ENCODE measurements around the gene DAGLA.

Gene DAGLA

DNA sequence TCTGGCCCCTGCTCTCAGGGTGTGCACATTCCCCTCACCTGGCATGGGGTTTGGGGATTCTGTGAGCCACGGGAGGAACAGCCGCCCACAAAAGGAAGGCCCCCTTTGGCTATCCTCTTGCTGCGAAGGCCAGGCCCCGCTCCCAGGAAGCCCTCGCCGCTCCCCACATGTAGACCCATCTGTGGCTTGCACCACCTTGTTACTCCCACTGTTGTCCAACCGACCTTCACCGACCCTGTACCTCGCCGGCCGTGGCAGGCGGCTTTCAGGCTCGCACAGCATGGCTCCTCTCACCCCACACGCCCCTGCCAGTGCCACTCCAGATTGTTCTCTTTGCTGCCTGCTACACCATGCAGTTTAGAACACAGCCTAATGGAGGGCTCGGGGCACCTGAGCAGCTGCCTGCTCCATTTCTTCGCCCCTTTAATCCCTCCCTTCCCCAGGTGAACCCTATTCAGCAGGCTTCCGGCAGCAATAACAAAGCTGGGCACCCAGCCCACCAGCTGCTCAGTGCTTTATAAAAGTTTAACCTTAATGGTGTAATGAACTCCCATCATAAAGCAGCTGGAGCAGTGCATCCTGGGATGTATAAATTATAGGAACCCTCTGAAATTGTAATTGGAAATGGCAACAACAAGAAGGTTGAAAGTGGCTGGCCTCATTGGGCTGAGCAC is 10.7 kb downstream of the DAGLA start:
- no peak for DNase-seq (ENCODE audit: low spot score)

DNA sequence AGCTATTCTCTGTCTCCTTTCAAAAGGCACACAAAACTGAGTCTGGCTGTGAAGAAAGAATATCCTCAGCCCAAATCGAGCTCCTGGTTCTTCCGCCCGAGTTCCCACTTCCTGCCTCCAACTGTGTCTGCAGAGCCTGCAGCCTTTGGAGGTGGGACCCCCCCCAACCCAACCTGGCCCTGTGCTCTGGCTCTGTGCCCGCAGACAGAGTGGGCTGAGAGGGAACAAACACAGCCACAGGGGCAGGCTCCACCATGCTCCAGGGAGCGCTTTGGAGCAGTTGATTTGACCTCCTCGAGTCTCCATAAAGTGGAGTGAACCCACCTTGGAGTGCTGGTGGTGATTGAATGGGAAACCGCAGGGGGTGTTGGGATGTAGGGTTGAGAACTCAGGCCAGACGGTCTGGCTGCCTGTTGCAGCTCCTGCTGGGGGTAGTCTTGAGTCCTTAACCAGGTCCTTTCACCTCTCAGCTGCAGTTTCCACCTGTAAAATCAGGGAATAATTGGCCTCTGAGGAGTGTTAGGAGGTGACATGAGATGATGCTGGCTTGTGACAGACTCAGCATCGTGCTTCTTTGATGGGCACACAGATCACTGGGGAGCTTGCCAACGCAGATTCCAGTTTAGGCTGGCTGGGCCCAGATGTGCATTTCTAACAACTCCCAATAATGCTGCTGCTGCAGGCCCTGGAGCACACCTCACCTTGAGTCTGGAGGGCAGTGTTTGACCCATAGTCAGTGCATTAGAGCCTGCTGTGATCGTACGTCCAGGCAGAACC is 11.4 kb downstream of the DAGLA start:
- no peak for DNase-seq (ENCODE audit: low spot score)

DNA sequence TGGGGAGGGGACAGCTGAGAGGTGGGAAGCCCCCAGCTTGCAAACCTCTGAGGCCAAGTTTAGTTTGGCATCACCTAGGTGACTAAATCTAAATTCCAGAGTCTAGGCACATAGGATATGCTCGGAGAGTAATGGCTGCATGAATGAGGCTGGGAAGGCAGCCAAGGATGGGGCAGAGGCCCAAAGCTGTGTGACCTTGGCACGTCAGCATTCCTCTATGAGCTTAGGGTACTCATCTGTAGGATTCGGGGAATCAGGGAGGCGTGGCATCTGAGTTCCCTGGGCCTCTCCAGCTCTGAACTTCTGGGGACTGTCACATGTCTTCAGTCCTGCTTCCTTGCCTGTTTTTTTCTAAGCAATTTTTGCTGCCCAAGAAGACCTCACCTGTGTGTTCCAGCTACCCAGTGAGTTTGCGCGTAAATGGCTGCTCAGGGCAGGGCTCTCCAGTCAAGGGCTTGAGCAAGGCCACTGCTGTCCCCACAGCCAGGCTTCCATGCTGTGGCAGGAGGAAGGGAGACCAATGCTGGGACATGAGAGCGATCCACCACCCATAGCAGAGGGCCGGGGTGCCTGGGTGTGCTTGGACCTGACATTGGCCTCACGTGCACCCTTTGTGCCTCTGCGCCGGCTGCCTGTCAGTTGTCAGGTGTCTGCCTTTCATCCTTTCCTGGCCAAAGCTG is 13.9 kb downstream of the DAGLA start:
- no peak for DNase-seq (ENCODE audit: low spot score)

DNA sequence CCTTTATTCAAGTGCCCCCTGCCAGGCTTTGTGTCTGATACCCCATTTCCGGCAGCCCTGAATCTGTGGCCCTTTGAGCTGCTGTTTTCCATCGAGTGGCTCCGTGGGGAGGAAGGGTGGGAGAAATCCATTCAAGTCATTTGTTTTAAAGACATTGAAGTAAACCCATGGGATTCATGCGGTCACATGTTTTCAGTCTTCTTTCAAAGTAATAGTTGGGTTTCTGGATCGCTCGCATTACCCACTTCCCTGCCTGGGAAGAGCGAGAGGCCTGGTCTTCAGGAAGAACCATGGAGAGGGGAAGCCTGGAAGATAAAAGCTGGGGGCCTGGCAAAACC is 14.4 kb downstream of the DAGLA start:
- DNase-seq (ENCODE audit: low spot score), result no peak

DNA sequence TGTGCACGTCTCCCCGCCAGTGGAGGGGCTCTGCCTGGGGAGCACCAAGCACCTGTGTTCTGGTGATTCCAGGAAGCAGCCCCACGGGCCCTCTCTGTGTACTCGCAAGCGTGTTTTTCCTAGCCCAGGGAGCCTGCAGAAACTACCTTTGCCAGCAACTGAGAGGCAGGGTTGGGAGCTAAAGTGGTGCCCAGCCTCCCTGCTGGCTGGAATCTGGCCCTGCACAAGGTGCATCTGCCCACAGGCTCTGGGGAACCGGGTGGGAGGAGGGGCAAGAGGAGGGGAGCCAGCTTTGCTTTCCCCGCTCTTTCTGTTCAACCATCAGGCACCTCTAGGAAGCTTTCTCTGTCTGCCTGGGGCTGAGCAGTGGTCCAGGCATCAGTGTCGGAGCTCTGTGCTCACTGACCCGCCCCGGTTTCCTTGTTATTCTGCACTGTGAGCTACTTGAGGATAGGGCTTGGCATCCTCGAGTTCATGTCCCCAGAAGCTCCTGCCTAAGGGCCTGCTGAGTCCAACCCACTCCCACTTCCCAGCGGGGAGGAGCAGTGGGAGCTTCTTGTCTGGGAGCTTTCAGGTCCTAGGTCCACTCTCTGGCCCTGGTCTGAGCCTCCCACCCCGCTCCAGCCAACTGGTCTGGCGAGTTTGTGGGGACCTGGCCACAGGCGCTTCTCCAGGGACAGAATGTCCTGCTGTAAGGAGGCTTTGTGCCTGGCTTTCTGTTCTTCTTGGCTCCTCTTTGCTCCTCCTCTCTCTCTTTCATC is 14.9 kb downstream of the DAGLA start:
- no peak for DNase-seq (ENCODE audit: low spot score)

DNA sequence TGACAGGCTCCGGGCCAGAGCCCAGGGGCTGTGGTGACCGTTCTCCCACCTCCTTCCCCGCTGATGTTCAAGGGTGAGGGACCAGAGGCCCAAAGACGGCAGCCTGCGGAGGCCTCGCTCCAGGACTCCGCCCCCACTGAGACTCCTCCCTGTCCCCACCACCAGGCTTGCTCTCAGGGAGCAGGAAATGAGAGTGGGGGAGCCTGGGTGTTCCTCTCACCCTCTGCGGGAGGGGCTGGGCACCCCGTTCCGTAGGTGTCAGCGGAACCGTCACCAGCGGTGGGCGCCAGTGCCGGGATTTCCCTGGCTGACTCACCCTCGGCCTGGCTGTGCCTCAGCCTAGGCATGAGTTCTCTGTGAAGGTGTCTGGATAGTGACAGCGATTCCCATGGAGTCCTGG is 15.7 kb downstream of the DAGLA start:
- peak; percentile 94 for DNase-seq (ENCODE audit: low spot score)

DNA sequence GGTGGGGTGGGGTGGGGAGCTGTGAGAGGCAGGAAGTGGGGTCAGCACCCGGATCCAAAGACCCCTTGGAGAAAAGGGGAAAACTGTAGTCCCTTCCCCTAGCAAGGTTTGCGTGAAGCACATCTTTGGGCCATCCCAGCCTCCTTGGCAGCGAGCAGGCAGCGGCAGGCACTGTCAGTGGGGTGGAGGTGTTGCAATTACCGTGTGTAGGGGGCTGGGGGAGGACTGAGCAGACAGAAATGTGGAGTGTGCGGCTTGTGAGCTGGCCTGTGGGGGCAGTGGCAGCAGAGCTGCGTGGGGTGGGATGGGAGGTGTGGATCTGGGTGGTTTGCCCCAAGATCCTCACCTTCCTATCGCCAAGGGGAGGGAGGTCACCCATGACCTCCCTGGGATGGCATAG is 16.4 kb downstream of the DAGLA start:
- DNase-seq (ENCODE audit: low spot score), result no peak

DNA sequence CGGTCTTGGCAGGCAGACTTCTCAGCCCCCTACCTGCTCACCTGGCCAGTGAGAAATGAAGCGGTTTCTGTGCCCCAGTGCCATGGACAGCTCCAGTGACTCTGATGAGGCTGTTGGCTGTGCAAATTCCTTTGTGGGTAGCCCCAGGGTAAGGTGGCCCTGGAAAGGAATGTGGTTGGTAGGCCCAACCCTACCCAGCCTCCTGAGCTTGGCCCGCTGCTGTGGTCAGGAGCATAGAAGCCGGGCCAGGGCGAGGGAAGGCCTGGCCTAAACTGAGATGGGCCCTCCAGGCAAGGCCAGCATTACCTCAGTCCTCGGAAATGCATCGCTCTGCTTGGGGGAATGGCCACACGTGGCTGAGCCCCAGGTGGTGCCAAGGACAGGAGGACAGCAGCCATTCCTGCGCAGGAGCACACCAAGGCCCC is 16.9 kb downstream of the DAGLA start:
- DNase-seq (ENCODE audit: low spot score), result no peak

DNA sequence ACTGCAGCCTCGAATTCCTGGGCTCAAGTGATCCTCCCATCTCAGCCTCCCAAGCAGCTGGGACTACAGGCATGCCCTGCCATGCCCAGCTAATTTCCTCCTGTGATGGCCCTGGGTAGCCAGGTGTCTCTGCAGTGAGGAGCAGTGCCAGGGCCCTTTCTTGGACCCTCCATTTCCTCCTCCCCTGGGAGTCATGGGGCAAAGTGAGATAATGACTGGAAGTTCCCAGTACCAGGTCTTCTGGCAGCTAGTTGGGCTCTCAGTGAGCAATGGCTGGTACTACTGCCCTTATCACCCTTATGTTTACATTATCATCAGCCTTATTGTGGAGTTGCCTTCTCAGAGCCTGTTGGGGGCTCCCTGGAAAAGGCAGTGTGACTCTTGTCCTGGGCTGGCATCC is 17.6 kb downstream of the DAGLA start:
- DNase-seq (ENCODE audit: low spot score), result no peak

DNA sequence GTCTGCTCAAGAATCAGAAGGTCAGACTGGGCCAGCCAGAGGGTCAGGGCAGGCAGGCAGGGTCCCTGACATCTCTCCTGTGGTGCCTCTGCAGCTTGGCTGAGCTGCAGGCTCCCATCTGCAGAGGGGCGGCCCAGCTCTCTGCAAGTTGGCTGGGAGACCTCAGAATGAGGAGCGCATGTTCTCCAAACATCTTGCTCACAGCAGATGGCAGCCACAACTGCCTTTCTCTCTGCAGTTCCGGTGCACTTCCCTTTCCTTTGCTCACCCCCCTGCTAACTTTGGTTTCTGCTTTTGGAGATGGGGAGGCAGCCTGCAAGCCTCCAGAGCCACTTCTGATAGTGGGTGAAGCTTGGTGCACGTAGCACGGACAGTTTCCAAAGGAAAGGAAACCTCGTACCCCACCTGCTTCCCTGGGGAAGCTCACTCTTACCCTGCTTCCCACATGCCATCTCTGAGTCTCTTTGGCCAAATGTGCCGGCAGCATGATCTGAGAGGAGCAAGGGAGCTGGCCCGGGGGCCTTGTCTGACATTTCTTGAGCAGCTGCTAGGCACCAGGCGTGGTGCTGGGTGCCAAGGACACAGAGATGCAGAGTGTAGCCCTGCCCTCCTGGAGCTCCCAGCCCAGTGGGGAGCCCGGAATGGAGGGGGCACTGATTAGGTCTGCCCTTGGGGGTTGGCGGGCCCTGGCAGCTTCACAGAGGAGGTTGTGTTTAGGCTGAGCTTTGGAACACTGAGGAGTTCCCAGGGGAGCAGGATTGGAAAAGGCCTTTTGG is 18.2 kb downstream of the DAGLA start:
- DNase-seq (ENCODE audit: low spot score), result no peak

DNA sequence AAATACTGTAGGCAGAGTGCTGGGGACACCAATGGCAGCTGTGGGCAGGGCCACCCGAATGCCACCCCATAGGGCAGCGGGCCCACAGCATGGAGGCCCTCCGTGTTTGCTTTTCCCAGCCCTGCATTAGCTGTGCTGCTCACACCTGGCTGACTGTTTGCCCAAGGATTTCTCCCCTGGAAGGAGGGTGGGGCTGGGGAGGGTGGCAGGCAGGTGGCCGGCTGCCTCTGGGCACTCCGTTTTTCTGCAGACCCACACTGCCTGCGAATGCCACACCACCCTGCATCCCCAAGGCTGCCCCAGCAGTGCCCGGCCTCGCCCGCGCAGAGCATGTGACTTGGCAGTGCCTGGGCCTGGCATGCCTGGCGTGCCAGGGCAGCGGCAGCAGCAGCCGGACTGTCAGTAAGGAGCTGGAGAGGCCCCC is 19.6 kb downstream of the DAGLA start:
- no peak for DNase-seq (ENCODE audit: low spot score)

DNA sequence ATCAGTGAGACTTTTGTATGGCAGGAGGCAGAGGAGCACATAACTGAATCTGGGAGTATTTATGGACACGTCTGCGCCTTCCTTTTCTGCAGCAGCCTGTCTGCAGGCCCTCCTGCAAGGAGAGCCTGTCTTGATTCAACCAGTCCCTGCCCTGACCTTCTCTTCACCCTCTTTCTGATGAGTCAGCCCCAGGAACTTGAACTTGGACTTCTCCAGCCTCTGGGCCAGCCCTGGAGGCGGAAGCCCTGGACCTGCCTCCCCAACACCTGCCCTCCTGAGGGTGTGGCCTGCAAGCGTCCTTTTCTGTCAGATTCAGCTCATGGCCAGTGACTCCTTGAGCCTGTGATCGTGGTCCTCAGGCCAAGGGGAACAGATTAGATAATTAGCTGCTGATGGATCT is 20.0 kb downstream of the DAGLA start:
- no peak for DNase-seq (ENCODE audit: low spot score)

DNA sequence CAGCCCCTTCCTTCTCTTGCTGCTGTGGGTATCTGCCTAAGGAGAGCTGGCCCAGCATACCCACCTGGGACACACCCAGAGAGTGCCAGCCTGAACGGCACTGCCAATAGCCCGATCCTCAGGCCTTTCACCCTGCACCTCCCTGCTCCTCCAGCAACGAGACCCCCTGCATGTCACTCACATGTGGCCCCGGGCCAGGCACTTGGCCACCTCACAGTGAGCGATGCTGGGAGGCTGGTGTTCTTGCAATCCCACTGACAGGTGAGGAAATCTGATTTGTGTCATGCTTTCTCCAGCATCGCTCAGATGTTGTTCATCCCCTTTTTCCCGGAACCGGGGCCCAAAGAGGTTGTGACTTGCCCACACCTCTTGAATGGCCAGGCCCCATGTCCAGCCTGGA is 20.5 kb downstream of the DAGLA start:
- DNase-seq (ENCODE audit: low spot score), result no peak

DNA sequence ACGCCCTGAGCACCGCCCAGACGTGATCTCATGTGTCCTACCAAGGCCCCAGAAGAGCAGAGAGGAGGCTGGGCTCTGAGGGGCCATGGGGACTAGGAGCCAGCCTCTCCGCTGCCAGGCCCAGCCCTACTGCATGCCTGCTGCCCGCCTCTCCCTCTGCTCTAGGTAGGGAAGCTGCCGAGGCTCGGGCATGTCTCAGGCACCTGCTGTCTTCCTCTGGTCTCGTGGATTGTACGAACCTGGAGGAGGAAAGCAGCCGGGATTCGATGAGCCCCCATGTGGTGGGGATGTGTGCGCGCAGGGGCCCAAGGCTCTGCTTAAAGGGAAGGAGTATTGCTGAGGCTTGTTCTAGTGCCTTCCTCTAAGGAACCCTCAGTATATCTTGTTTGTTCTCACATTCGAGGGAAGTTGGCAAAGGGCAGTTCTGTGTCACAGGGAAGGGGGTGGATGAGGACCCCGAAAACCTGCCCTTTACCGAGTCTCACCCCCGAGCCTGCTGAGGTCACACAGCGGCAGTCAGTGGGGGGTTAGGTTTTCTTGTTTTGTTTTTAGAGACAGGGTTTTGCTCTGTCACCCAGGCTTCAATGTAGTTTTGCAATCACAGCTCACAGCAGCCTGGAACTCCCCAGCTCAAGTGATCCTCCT is 21.2 kb downstream of the DAGLA start:
- no peak for DNase-seq (ENCODE audit: low spot score)

DNA sequence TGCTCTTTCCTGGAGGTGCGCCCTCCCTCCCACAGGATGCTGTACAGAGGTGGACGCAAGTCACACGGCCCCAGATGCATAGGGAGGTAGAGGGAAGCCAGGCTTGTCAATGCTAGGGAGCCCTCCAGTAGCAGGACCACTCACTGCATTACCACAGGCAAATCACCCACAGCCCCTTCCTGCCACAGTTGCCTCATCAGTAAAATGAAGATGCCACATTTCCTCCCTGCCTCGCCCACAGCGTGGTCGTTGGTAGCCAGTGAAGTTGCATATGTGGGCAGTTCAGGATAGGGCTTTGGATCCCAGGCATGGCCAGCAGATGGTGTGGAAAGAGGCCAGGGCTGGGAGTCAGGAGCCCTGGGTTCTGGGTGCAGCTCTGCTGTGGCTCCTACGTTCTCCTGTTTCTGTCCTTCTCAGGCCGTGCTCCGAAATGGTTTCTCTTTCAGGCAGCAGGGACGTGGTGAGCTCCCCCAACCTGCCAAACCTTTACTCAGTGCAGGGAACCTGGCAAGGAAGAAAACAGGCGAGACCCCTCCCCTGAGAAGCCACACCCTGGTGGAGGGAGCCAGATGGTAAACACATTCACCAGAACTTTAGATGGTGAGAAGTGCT is 22.6 kb downstream of the DAGLA start:
- no peak for DNase-seq (ENCODE audit: low spot score)

DNA sequence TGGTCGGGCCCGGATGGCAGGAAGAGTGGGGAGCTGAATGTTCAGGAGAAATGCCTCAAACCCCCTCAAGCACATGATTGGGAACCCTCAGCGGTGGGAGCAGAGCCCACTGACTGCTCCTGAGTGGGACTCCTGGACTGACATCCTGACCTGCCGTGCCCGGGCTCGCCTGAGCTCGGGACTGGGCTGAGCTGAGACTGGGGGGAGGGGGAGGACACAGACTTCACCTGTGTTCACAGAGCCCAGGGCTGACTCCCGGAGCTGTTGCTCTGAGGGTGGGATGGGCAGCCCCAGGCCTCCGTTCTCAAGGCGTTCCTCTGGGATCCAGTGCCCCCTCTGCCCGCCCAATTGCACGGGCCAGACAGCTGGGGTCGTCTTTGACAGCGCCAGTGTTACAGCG is 24.6 kb downstream of the DAGLA start:
- DNase-seq (ENCODE audit: low spot score), result no peak

DNA sequence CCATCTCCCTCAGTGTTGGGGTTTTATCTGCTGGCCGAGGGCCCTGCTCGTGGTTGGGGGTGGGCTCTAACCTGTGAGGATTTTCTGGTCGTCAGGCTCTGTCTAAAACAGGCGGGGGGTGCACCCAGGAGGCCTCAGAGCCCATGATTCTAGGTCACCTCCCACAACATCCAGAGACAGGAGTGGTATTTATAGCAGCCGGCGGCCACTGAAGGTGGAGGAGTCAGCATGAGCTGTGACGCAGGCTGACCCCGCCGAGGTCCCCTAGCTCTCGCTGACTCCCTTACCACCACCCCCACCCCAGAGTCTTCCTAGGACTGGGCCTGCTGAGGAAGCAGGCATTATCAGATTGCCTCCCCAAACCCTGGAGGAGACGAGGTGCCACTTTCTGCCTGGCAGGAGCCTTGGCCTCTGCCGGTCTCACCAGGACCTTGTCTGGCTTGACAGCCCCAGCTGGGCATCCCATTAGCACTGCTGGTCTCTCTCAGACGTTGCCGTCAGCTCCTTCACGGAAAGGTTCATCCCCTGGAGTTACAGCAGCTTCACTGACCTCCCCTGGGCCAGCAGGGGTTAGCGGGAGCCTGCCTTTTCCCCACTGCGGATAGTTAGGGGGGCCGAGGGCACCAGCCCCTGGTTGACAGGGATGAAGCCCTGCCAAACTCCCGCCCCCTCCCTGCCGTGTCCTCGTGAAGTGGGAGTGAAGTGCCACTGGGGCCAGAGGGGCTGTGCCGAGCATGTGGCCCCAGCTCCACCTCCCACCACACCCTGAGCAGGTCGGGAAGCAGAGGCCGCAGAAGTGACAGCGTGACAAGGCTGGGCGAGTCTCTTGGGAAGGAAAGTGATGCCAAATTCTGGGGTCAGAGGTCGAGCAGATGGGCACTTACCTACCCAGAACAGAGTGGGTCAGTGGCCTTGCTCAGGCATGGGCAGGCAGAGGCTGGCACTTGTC is 26.5 kb downstream of the DAGLA start:
- no peak for DNase-seq (ENCODE audit: low spot score)

DNA sequence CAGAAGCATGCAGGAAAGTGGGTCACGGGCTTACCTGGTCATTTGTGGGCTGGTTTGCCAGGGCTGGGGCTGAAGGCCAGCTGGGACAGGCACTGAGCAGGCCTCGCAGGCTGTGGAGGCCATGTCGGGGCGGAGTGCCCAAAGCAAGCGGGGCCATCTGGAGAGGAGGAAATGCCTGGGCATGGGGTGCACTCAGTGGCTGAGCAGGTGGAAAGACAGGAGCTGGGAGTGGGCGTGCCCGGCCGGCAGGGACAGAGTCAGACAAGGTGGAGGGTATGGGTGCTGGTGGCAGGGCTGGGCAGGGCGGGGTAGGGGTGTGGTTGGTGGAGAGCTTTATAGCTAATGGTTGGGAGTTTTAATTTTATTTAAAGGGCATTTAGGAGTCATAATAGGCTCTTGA is 27.4 kb downstream of the DAGLA start:
- DNase-seq (ENCODE audit: low spot score), result no peak

DNA sequence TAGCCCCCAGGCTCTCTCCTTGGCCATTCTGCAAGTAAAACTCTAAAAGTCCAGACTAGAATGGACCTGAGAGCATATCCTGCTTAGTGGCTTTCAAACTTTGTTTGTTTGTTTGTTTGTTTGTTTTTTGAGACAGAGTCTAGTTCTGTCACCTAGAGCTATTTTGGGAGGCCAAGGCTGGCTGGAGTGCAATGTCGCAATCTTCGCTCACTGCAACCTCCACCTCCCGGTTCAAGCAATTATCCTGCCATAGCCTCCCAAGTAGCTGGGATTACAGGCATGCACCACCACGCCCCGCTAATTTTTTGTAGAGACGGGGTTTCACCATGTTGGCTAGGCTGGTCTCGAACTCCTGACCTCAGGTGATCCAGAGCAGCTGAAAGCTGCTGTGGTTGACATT is 28.9 kb downstream of the DAGLA start:
- DNase-seq (ENCODE audit: low spot score), result no peak

DNA sequence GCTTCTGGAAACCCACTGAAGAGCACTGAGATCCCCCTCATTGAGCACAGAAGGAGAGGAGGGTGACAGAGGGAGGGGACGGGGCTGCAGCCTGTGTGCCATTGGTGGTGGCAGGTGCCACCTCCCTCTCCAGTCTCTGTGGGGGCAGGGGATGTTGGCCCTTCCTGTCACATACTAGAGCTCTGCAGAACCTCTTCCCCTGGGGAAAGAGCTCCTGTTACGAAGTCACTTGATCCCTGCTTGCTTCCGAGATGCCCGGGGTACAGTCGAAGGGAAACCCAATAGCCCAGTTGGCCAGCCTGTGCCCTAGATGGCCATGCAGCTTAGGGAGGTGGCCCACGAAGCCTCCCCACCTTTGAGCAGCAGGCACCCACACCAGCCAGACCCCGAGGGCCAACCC is 29.4 kb downstream of the DAGLA start:
- DNase-seq (ENCODE audit: low spot score), result no peak
